H9 (cell line): ENCODE results near the gene RCAN1. TPM values are rescaled to one million over a fixed set of nuclear protein-coding genes. Genes with fewer than 3 reads are reported as not detected.

Experiments used
- DNase-seq: peaks from one replicate; pipeline ENCODE4 v3.0.0-alpha.2; 2017
- H2AFZ ChIP-seq: one replicate; pipeline ENCODE4 v1.6.1; 2013; ENCODE audit warnings: mild to moderate bottlenecking, low read length, control low read depth, moderate library complexity
- H2AK5ac ChIP-seq: 2 replicates; pipeline ENCODE4 v1.6.1; 2013; ENCODE audit warnings: low read length, control low read depth, mixed read lengths; ENCODE audit not compliant: insufficient read length
- H2BK120ac ChIP-seq: one replicate; pipeline ENCODE4 v1.6.1; 2013; ENCODE audit warnings: low read depth, mild to moderate bottlenecking, low read length, control low read depth, inconsistent platforms; ENCODE audit not compliant: poor library complexity, severe bottlenecking
- H2BK12ac ChIP-seq: 2 replicates; pipeline ENCODE4 v1.6.1; 2013; ENCODE audit warnings: low read length, control low read depth, mixed read lengths, low read depth; ENCODE audit not compliant: insufficient read length
- H2BK15ac ChIP-seq: 2 replicates; pipeline ENCODE4 v1.6.1; 2013; ENCODE audit warnings: low read depth, low read length, control low read depth
- H2BK20ac ChIP-seq: one replicate; pipeline ENCODE4 v1.6.1; 2013; ENCODE audit warnings: low read depth, mild to moderate bottlenecking, low read length, control low read depth, inconsistent platforms; ENCODE audit not compliant: poor library complexity, severe bottlenecking
- H2BK5ac ChIP-seq: 2 replicates; pipeline ENCODE4 v1.6.1; 2013; ENCODE audit warnings: low read length, control low read depth, mixed read lengths; ENCODE audit not compliant: insufficient read length
- H3K14ac ChIP-seq: 2 replicates; pipeline ENCODE4 v1.6.1; 2013; ENCODE audit warnings: low read length, control low read depth; ENCODE audit not compliant: insufficient read depth
- H3K18ac ChIP-seq: 2 replicates; pipeline ENCODE4 v1.6.1; 2013; ENCODE audit warnings: low read depth, mild to moderate bottlenecking, mixed read lengths, low read length, control low read depth; ENCODE audit not compliant: insufficient read length
- H3K23ac ChIP-seq: 2 replicates; pipeline ENCODE4 v1.6.1; 2013; ENCODE audit warnings: low read length, control low read depth, mixed read lengths, low read depth; ENCODE audit not compliant: insufficient read length
- H3K23me2 ChIP-seq: 2 replicates; pipeline ENCODE4 v1.6.1; 2013; ENCODE audit warnings: low read depth, mild to moderate bottlenecking, mixed read lengths, low read length, control low read depth; ENCODE audit not compliant: insufficient read length, poor library complexity, severe bottlenecking
- H3K27ac ChIP-seq: 2 replicates; pipeline ENCODE4 v1.5.1; 2013; ENCODE audit warnings: low read length, control low read depth, mixed read lengths, low read depth; ENCODE audit not compliant: insufficient read length
- H3K27me3 ChIP-seq: 2 replicates; pipeline ENCODE4 v1.6.1; 2013; ENCODE audit warnings: low read length, control low read depth, inconsistent platforms; ENCODE audit not compliant: insufficient read depth
- H3K4ac ChIP-seq: 2 replicates; pipeline ENCODE4 v1.6.1; 2013; ENCODE audit warnings: low read depth, mild to moderate bottlenecking, control low read depth, inconsistent platforms, low read length, moderate library complexity
- H3K4me1 ChIP-seq: 2 replicates; pipeline ENCODE4 v1.6.1; 2013; ENCODE audit warnings: low read length, control low read depth, inconsistent platforms; ENCODE audit not compliant: insufficient read depth
- H3K4me2 ChIP-seq: 2 replicates; pipeline ENCODE4 v1.6.1; 2013; ENCODE audit warnings: low read length, control low read depth, mixed read lengths; ENCODE audit not compliant: insufficient read length, insufficient read depth
- H3K56ac ChIP-seq: 2 replicates; pipeline ENCODE4 v1.6.1; 2013; ENCODE audit warnings: low read depth, mild to moderate bottlenecking, mixed read lengths, low read length, control low read depth; ENCODE audit not compliant: insufficient read length
- H3K79me1 ChIP-seq: 2 replicates; pipeline ENCODE4 v1.6.1; 2013; ENCODE audit warnings: low read depth, mild to moderate bottlenecking, moderate library complexity, low read length, control low read depth, inconsistent platforms; ENCODE audit not compliant: insufficient read depth, poor library complexity, severe bottlenecking
- H3K79me2 ChIP-seq: 2 replicates; pipeline ENCODE4 v1.6.1; 2013; ENCODE audit warnings: low read length, control low read depth, inconsistent platforms; ENCODE audit not compliant: insufficient read depth
- H3K9ac ChIP-seq: 2 replicates; pipeline ENCODE4 v1.6.1; 2013; ENCODE audit warnings: low read length, control low read depth, mixed read lengths; ENCODE audit not compliant: insufficient read length; ENCODE audit errors: extremely low read depth
- H3K9me3 ChIP-seq: one replicate; pipeline ENCODE4 v1.6.1; 2013; ENCODE audit warnings: low read depth, low read length, inconsistent platforms; ENCODE audit not compliant: control insufficient read depth
- H3T11ph ChIP-seq: one replicate; pipeline ENCODE4 v1.6.1; 2013; ENCODE audit warnings: mild to moderate bottlenecking, low read length, control low read depth, inconsistent platforms
- H4K20me1 ChIP-seq: one replicate; pipeline ENCODE4 v1.6.1; 2013; ENCODE audit not compliant: control insufficient read depth, insufficient read length, insufficient read depth
- H4K5ac ChIP-seq: 2 replicates; pipeline ENCODE4 v1.6.1; 2013; ENCODE audit warnings: low read depth, mild to moderate bottlenecking, mixed read lengths, low read length, control low read depth; ENCODE audit not compliant: insufficient read length
- H4K8ac ChIP-seq: replicated peaks from 2 replicates; pipeline ENCODE4 v1.6.1; 2013; ENCODE audit warnings: low read length, control low read depth, mixed read lengths, low read depth; ENCODE audit not compliant: insufficient read length
- H4K91ac ChIP-seq: 2 replicates; pipeline ENCODE4 v1.6.1; 2013; ENCODE audit warnings: low read depth, mild to moderate bottlenecking, moderate library complexity, mixed read lengths, low read length, control low read depth; ENCODE audit not compliant: insufficient read length
- H3K27ac Mint-ChIP-seq, 3 experiments: 2 replicates in 2 of 3; 3 replicates in 1 of 3; pipeline ENCODE4 v1.8.0; 2020 to 2021; ENCODE audit warnings: mixed read lengths in 3 of 3, mild to moderate bottlenecking in 1 of 3, moderate library complexity in 1 of 3
- H3K27me3 Mint-ChIP-seq: 2 replicates; pipeline ENCODE4 v1.8.0; 2021; ENCODE audit warnings: low read depth, mild to moderate bottlenecking, moderate library complexity, mixed read lengths
- H3K36me3 Mint-ChIP-seq, 3 experiments: 2 replicates in 2 of 3; 3 replicates in 1 of 3; pipeline ENCODE4 v1.8.0; 2020 to 2021; ENCODE audit warnings: low read depth in 3 of 3, mixed read lengths in 3 of 3; ENCODE audit not compliant: insufficient read depth in 1 of 3
- H3K4me1 Mint-ChIP-seq, 2 experiments: 2 replicates each; pipeline ENCODE4 v1.8.0; 2020; ENCODE audit warnings: mixed read lengths in 2 of 2
- H3K4me3 Mint-ChIP-seq, 2 experiments: 2 replicates in 1 of 2; 3 replicates in 1 of 2; pipeline ENCODE4 v1.8.0; 2020 to 2021; ENCODE audit warnings: mild to moderate bottlenecking in 2 of 2, mixed read lengths in 2 of 2, moderate library complexity in 1 of 2
- H3K9me3 Mint-ChIP-seq, 2 experiments: 2 replicates in 1 of 2; 3 replicates in 1 of 2; pipeline ENCODE4 v1.8.0; 2020; ENCODE audit warnings: mild to moderate bottlenecking in 2 of 2, mixed read lengths in 2 of 2, moderate library complexity in 1 of 2
- WGBS: extraction: QIAGEN DNeasy Blood & Tissue Kit; methylation state at CpG from one replicate; pipeline ENCODE4 v1.1.7; 2013; ENCODE audit warnings: missing lambda C conversion rate, low lambda C conversion rate, mixed read lengths; ENCODE audit not compliant: insufficient read length; ENCODE audit errors: extremely low coverage; 5-methylcytosine and 5-hydroxymethylcytosine counted together
- total RNA-seq: library from RNA; stranded (reverse); gene quantifications from 2 replicates; pipeline ENCODE4 v1.2.1, GENCODE V29; 2021
- TF ChIP-seq, protein P1 (sequence below): fragments of 200-600 bp; sonication (generic); conservative IDR thresholded peaks from 3 replicates; pipeline ENCODE4 v1.8.0; 2021; ENCODE audit warnings: antibody characterized with exemption, mild to moderate bottlenecking

The RCAN1 gene
- total RNA-seq, 1 experiment from 2014 or later: 7.0 TPM

DNA sequence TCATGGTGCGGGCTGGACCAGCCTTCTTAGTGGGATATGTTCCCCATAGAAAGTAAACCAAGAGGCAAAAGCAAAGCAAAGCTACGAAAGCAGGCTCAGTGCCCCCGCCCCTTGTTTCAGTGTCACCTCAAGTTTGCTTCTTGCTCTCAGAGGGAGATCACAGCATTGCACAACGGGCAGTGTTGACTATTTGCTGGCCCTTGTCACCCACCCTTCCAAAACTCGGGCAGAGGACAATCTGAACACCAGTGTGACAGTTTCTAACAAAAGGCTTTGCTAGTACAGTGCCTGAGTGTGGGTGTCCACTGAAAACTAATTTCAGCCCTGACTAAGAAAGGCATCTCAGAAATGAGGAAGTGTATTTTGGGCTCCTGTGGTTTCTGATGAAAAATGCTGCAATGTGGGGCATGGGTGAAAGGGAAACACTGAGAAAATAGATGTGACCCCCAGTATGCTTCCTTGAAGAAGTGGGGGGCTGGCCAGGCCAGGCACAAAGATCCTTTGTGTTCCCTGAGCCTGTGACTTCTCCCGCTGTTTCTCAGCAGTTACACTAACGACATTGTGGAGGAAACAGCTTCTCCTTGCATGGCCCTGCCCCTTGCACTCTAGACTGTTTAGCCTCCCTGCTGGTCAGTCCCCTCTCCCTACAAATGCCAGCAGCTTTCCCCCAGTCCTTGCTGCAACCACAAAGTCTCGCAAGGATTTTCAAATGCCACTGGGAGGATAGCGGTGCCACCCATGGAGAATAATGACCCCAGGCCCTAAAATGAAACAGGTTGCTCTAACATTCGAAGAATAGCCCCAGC is 69.6 kb downstream of the RCAN1 start:
- Histone ChIP-seq H3K9me3 (no peaks in the 10 kb centered on the region), H3K9ac (no peak overlapping the region)

More for the DNA sequence above, 69.6 kb downstream of the RCAN1 start:
- H3K4me1 Mint-ChIP-seq: peaks cover 15 to 17% of the 10 kb centered on the region in 2 experiments
- WGBS: no CpG with 5 or more reads among the region's 10 CpGs
- H3K56ac ChIP-seq: no peak overlapping the region
- H3K4me1 ChIP-seq: peaks cover 4% of the 10 kb centered on the region; the same call in 1 of the 2 replicates
- H3K23ac ChIP-seq: no peak overlapping the region
- no peak overlapping the region for H3K18ac ChIP-seq
- no peak overlapping the region for H4K5ac ChIP-seq
- H3K4ac ChIP-seq: no peak overlapping the region
- no peak overlapping the region for H4K91ac ChIP-seq
- no peaks in the 10 kb centered on the region for H3K23me2 ChIP-seq
- H2AK5ac ChIP-seq: no peak overlapping the region
- H4K20me1 ChIP-seq: no peaks in the 10 kb centered on the region
- peaks cover 0 to 4% (median 1%) of the 10 kb centered on the region in 3 experiments; a peak in 1 of 7 replicates for H3K36me3 Mint-ChIP-seq
- no peak overlapping the region for H4K8ac ChIP-seq
- H3T11ph ChIP-seq: no peak overlapping the region
- H3K9me3 Mint-ChIP-seq: peaks cover 9% of the 10 kb centered on the region in 2 experiments
- H3K27me3 Mint-ChIP-seq: peaks cover 7% of the 10 kb centered on the region
- H3K4me3 Mint-ChIP-seq: peak overlapping the region in 1 of 2 experiments; percentile 18; a peak in 1 of 5 replicates
- no peak overlapping the region for H3K27ac ChIP-seq
- H2AFZ ChIP-seq: no peak overlapping the region
- H2BK15ac ChIP-seq: no peak overlapping the region
- H3K14ac ChIP-seq: no peak overlapping the region; the same call in 1 of the 2 replicates
- H2BK12ac ChIP-seq: no peak overlapping the region
- H3K27me3 ChIP-seq: no peaks in the 10 kb centered on the region
- no peak overlapping the region for H3K27ac Mint-ChIP-seq
- H2BK5ac ChIP-seq: no peak overlapping the region
- no peak overlapping the region for H2BK20ac ChIP-seq
- H3K4me2 ChIP-seq: no peak overlapping the region
- no peaks in the 10 kb centered on the region for H3K79me1 ChIP-seq
- TF ChIP-seq, protein P1, sequence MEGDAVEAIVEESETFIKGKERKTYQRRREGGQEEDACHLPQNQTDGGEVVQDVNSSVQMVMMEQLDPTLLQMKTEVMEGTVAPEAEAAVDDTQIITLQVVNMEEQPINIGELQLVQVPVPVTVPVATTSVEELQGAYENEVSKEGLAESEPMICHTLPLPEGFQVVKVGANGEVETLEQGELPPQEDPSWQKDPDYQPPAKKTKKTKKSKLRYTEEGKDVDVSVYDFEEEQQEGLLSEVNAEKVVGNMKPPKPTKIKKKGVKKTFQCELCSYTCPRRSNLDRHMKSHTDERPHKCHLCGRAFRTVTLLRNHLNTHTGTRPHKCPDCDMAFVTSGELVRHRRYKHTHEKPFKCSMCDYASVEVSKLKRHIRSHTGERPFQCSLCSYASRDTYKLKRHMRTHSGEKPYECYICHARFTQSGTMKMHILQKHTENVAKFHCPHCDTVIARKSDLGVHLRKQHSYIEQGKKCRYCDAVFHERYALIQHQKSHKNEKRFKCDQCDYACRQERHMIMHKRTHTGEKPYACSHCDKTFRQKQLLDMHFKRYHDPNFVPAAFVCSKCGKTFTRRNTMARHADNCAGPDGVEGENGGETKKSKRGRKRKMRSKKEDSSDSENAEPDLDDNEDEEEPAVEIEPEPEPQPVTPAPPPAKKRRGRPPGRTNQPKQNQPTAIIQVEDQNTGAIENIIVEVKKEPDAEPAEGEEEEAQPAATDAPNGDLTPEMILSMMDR: no peak
- no peaks in the 10 kb centered on the region for H3K79me2 ChIP-seq
- no peak overlapping the region for H2BK120ac ChIP-seq
- no peak for DNase-seq
